Daoy (cell line): Measurements from ENCODE around the gene FUT8. TPM values are rescaled to one million over a fixed set of nuclear protein-coding genes. Genes with fewer than 3 reads are reported as not detected.

Source experiments
- DNase-seq: peaks from one replicate; pipeline ENCODE4 v3.0.0-alpha.2; 2015; ENCODE audit warnings: low read depth
- total RNA-seq: library from RNA; depleted of rRNA; stranded (reverse); fragments of >200 nt; shearing (Covaris generic); gene quantifications from 2 replicates; pipeline ENCODE4 v1.2.3, GENCODE V29; 2014

The FUT8 gene
- total RNA-seq, 1 experiment from 2014 or later, result 90.6 TPM

- DNase-seq, result no peak
Measured at GRCh38 chr14:65491274-65491673, 78.7 kb downstream of the FUT8 start.

GRCh38 chr14:65492266-65492665, 79.7 kb downstream of the FUT8 start:
- DNase-seq, result no peak

- peak; percentile 18 for DNase-seq
Measured at GRCh38 chr14:65495196-65495595, 82.7 kb downstream of the FUT8 start.

GRCh38 chr14:65496178-65496993, 83.9 kb downstream of the FUT8 start:
- no peak for DNase-seq

- DNase-seq, result no peak
Measured at GRCh38 chr14:65499138-65499537, 86.6 kb downstream of the FUT8 start.

- DNase-seq, result no peak
Measured at GRCh38 chr14:65500075-65500474, 87.5 kb downstream of the FUT8 start.

- DNase-seq, result no peak
Measured at GRCh38 chr14:65501328-65501727, 88.8 kb downstream of the FUT8 start.

- DNase-seq, result peak; percentile 74
Measured at GRCh38 chr14:65502676-65503124, 90.2 kb downstream of the FUT8 start.

GRCh38 chr14:65503771-65504170, 91.2 kb downstream of the FUT8 start:
- DNase-seq, result no peak

- no peak for DNase-seq
Measured at GRCh38 chr14:65506801-65507200, 94.3 kb downstream of the FUT8 start.

GRCh38 chr14:65509842-65510241, 97.3 kb downstream of the FUT8 start:
- DNase-seq, result no peak

GRCh38 chr14:65513671-65514070, 101.1 kb downstream of the FUT8 start:
- no peak for DNase-seq

GRCh38 chr14:65517635-65518542, 105.4 kb downstream of the FUT8 start:
- DNase-seq, result no peak

- DNase-seq, result no peak
Measured at GRCh38 chr14:65528069-65528468, 115.5 kb downstream of the FUT8 start.

GRCh38 chr14:65531148-65531547, 118.6 kb downstream of the FUT8 start:
- no peak for DNase-seq

GRCh38 chr14:65533736-65534404, 121.3 kb downstream of the FUT8 start:
- DNase-seq, result no peak

GRCh38 chr14:65536781-65537423, 124.4 kb downstream of the FUT8 start:
- no peak for DNase-seq

GRCh38 chr14:65548878-65549277, 136.3 kb downstream of the FUT8 start:
- no peak for DNase-seq

GRCh38 chr14:65549429-65549828, 136.9 kb downstream of the FUT8 start:
- DNase-seq, result no peak

- no peak for DNase-seq
Measured at GRCh38 chr14:65550779-65551643, 138.5 kb downstream of the FUT8 start.

GRCh38 chr14:65552724-65553123, 140.2 kb downstream of the FUT8 start:
- no peak for DNase-seq
